Common myeloid progenitor, CD34-positive (primary cell): Measurements from ENCODE around the gene DCDC1.

Source experiments
- CTCF ChIA-PET: fragments of 350-600 bp; sonication (Branson Sonifier 250); formaldehyde crosslinking; loops from one replicate; lab custom pipeline; 2021; ENCODE audit warnings: antibody characterized with exemption; lab: Charles Lee
- POLR2A ChIA-PET: fragments of 350-600 bp; sonication (Branson Sonifier 250); formaldehyde crosslinking; loops from one replicate; lab custom pipeline; 2021; ENCODE audit warnings: antibody characterized with exemption; lab: Charles Lee
- DNase-seq, 3 donors: peaks; one replicate each; pipeline versions ENCODE4 v3.0.0 to v3.0.0-alpha.2; 2013
- H3K27ac ChIP-seq, 2 experiments: 1 replicate in 1 of 2; 2 replicates in 1 of 2; pipeline ENCODE4 v1.7.0; 2013; ENCODE audit warnings: inconsistent platforms in 2 of 2, low read length in 2 of 2, mild to moderate bottlenecking in 2 of 2, low read depth in 1 of 2, moderate library complexity in 1 of 2; ENCODE audit not compliant: severe bottlenecking in 2 of 2, insufficient read depth in 1 of 2, poor library complexity in 1 of 2
- H3K27me3 ChIP-seq, 5 experiments: replicated peaks in 2 of 5; 1 replicate in 3 of 5; 2 replicates in 2 of 5; pipeline versions ENCODE4 v1.6.1 to v1.7.0; 2013; ENCODE audit warnings: low read length in 4 of 5, mild to moderate bottlenecking in 2 of 5, moderate library complexity in 2 of 5, inconsistent platforms in 1 of 5; ENCODE audit not compliant: insufficient read depth in 5 of 5, control insufficient read depth in 4 of 5
- H3K36me3 ChIP-seq, 4 experiments: 1 replicate in 2 of 4; 2 replicates in 2 of 4; pipeline versions ENCODE4 v1.6.1 to v1.7.0; 2013; ENCODE audit warnings: low read length in 3 of 4, control low read depth in 1 of 4, mild to moderate bottlenecking in 1 of 4; ENCODE audit not compliant: control insufficient read depth in 4 of 4, insufficient read depth in 4 of 4
- H3K4me1 ChIP-seq, 4 experiments: 1 replicate in 3 of 4; 2 replicates in 1 of 4; pipeline versions ENCODE4 v1.6.1 to v1.7.1; 2013; ENCODE audit warnings: low read length in 3 of 4, mild to moderate bottlenecking in 3 of 4, control low read depth in 1 of 4, inconsistent platforms in 1 of 4, moderate library complexity in 1 of 4; ENCODE audit not compliant: control insufficient read depth in 4 of 4, insufficient read depth in 4 of 4; ENCODE audit errors: control extremely low read depth in 1 of 4
- H3K4me3 ChIP-seq, 7 experiments: 1 replicate in 4 of 7; 2 replicates in 3 of 7; pipeline versions ENCODE4 v1.5.1 to v1.7.0; 2013; ENCODE audit warnings: mild to moderate bottlenecking in 7 of 7, low read length in 6 of 7, moderate library complexity in 6 of 7, inconsistent platforms in 2 of 7, low read depth in 2 of 7, control low read depth in 1 of 7; ENCODE audit not compliant: insufficient read depth in 4 of 7, control insufficient read depth in 1 of 7; ENCODE audit errors: extremely low read depth in 1 of 7
- H3K9me3 ChIP-seq, 5 experiments: 1 replicate in 4 of 5; 2 replicates in 1 of 5; pipeline versions ENCODE4 v1.6.1 to v1.7.1; 2013; ENCODE audit warnings: low read length in 4 of 5, mild to moderate bottlenecking in 2 of 5, inconsistent platforms in 1 of 5, low read depth in 1 of 5, moderate library complexity in 1 of 5; ENCODE audit not compliant: control insufficient read depth in 4 of 5, insufficient read depth in 2 of 5; ENCODE audit errors: control extremely low read depth in 1 of 5
- WGBS: methylation state at CpG from one replicate; pipeline ENCODE4 v1.1.5; 2013; ENCODE audit not compliant: insufficient coverage; 5-methylcytosine and 5-hydroxymethylcytosine counted together

Gene DCDC1

DNA sequence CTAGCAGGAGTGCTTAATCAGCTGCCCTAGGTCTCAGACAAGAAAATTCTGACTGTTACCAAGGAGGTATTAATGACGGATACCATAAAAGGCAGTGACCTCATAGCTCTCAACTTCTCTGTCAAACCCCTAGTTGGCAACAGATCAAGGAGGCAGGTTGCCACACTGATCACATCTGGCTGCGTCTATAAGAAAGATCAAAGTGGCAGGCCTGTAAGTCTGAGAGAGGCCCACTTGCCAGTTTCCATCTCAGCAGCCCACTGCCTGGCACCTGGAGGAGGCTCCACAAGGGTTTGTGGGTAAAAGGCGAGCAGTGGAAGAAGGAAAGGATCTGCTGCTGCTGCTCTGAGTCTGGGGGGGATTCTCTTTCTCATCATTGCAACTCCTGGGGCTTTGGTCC is 543.8 kb downstream of the DCDC1 start:
- no peak for DNase-seq
- CTCF ChIA-PET = no interaction called here
- H3K27me3 ChIP-seq = peaks cover 0 to 4% (median 0%) of the 10 kb centered on the region in 5 experiments
- no peaks in the 10 kb centered on the region for H3K4me1 ChIP-seq
- POLR2A ChIA-PET = no interaction called here
- H3K36me3 ChIP-seq = no peaks in the 10 kb centered on the region
- H3K9me3 ChIP-seq = no peaks in the 10 kb centered on the region
- no peak overlapping the region for H3K4me3 ChIP-seq
- H3K27ac ChIP-seq = no peak overlapping the region
- 91% methylated on average over 3 of the region's 3 CpGs for WGBS

DNA sequence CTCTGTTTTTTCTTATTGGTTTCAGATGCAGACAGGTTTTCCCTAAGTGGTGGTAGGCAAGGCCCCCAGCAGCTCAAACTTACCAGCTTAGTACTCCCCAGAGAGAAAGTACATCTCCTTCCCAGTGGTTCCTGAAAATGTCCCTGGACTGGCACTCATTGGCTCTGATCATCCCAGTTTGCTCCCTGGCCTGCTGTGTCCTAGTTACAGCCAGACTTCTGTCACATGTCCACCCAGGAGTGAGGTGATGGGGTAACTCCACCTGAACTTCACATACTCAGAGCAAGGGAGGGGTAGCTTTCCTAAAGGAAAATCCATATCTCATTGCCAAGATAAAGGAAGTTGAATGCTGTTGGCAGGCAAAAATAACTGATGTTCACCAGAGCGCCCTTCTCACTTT is 546.4 kb downstream of the DCDC1 start:
- H3K27ac ChIP-seq = no peak overlapping the region
- no peak for DNase-seq
- no peaks in the 10 kb centered on the region for H3K27me3 ChIP-seq
- CTCF ChIA-PET = no interaction called here
- POLR2A ChIA-PET = no interaction called here
- no peaks in the 10 kb centered on the region for H3K36me3 ChIP-seq
- H3K9me3 ChIP-seq = no peaks in the 10 kb centered on the region
- WGBS = 89% methylated on average over 1 of the region's 1 CpG
- no peak overlapping the region for H3K4me3 ChIP-seq
- H3K4me1 ChIP-seq = no peaks in the 10 kb centered on the region

DNA sequence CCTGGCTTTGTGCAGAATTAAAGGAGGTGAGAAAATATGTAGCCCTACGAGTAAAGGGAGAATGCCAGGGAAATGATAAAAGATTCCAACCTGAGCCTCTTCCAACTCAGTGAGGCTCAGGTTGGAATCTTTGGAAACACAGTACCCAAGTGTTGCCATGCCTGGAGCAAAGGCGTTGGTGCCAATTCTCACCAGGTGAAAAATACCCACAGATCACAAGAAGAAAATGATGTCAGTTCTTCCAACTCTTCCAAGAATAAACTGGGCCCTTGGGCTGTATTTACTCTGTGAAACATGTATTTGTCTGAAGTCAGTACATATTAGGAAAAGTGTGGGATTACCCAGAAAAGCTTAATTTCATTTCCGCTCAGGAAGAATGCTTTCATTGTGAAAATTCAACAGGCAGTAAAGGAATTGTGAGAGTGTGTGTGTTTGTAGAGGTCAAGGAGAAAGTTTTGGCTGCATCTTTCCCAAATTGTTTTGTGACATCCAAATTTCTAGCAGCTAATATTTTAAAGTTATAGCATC is 548.0 kb downstream of the DCDC1 start:
- Histone ChIP-seq H3K9me3 (no peaks in the 10 kb centered on the region), H3K27me3 (no peaks in the 10 kb centered on the region), H3K4me3 (no peak overlapping the region), H3K4me1 (no peaks in the 10 kb centered on the region), H3K36me3 (no peaks in the 10 kb centered on the region), H3K27ac (no peak overlapping the region)
- WGBS = 91% methylated on average over 3 of the region's 3 CpGs
- no peak for DNase-seq
- ChIA-PET POLR2A (no interaction called here), CTCF (no interaction called here)

DNA sequence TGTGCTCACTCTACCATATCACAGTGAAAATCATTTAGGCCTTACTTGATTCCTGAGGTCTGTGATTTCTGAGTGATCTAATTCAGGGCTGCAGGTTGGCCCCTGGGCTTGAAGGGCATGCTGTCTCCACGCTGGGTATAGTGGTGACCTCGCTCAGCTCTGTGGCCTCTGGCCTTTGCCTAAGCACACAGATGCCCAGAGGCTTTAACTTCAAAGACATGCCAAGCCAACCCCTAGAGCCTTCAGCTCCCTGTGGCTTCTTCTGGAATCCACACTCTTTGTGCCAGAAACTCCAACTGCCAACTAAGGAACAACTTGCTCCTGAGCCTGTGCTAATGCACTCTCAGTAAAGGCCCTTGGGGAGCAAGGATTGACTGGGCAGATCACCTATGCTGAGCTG is 550.8 kb downstream of the DCDC1 start:
- H3K4me3 ChIP-seq = no peak overlapping the region
- CTCF ChIA-PET = interaction anchor here (0.9 kb wide), 1 partner anchor 11 kb away, joined by 3 read pairs; no protein-coding TSS in a partner anchor
- POLR2A ChIA-PET = no interaction called here
- H3K9me3 ChIP-seq = no peaks in the 10 kb centered on the region
- no peaks in the 10 kb centered on the region for H3K27me3 ChIP-seq
- no peak for DNase-seq
- H3K36me3 ChIP-seq = no peaks in the 10 kb centered on the region
- 100% methylated on average over 2 of the region's 2 CpGs for WGBS
- no peaks in the 10 kb centered on the region for H3K4me1 ChIP-seq
- no peak overlapping the region for H3K27ac ChIP-seq

DNA sequence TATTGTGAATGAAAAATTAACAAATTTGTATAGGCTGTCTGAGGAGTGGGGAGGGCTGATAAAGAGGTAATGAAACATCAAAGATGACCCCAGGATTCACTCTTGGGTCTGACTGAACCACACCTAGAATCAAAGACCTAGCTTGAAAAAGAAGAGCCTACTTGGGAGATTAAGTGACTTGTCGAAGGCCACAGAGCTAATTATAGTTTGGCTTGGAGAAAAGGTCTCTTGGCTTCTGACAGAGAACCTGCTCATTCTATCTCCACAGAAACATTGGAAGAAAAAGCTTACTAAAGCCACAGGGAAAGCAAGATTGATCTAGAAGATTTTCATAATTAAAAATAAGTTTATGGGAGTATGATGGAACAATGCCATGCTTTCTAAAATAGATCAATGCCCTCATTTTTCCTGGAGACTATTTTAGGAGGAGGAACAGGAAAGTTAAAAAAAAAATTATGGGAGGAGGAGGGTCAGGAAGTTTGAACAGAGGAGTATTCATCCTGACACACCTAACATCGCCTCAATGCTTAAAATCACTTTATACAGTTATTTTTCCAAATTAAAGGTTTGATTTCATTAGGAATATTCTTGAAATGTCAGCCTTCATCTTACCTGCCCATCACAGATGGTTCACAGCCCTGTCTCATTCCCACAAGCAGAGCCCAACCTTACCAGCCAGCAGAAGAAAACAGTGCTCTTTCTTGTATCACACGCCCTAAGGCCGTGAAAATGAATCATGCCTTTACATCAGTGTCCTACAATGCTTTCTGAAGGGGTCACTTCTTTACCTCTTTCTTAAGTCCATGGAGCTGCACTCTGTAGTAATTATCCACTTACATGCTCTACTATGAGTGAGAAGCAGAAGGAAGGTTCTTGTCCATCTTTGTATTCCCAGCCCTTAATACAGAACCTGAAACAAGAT is 552.3 kb downstream of the DCDC1 start:
- Histone ChIP-seq H3K4me3 (no peak overlapping the region), H3K36me3 (no peaks in the 10 kb centered on the region), H3K9me3 (no peaks in the 10 kb centered on the region), H3K27ac (no peak overlapping the region), H3K27me3 (no peaks in the 10 kb centered on the region), H3K4me1 (no peaks in the 10 kb centered on the region)
- ChIA-PET POLR2A (no interaction called here), CTCF (interaction anchor here (0.7 to 1.6 kb wide), 2 partner anchors 658 to 812 kb away, joined by 3 read pairs; no protein-coding TSS in a partner anchor)
- no peak for DNase-seq
- 13% methylated on average over 3 of the region's 4 CpGs for WGBS

DNA sequence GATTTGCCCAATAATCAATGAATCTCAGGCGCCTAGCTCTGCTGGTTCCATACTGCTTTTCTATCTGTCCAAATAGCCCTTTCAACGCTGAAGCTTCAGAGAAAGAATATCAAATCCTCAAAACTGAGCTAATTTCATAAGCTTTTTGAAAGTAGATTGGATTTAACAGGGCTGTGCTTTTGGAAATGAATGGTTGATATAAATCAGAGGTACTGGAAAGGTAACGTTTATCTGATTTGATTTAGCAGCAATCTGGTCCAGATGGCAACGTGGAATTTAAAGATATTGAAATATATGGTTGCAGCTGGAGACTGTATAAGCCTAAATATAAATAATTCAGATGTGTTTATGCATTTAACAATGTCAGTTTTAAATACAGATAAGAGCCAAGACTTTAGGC is 553.9 kb downstream of the DCDC1 start:
- Histone ChIP-seq H3K4me1 (no peaks in the 10 kb centered on the region), H3K27ac (no peak overlapping the region), H3K4me3 (no peak overlapping the region), H3K27me3 (no peaks in the 10 kb centered on the region), H3K36me3 (no peaks in the 10 kb centered on the region), H3K9me3 (no peaks in the 10 kb centered on the region)
- ChIA-PET CTCF (interaction anchor here (1.6 kb wide), 1 partner anchor 657 kb away, joined by 3 read pairs; no protein-coding TSS in a partner anchor), POLR2A (no interaction called here)
- 100% methylated on average over 1 of the region's 4 CpGs for WGBS
- DNase-seq = no peak

DNA sequence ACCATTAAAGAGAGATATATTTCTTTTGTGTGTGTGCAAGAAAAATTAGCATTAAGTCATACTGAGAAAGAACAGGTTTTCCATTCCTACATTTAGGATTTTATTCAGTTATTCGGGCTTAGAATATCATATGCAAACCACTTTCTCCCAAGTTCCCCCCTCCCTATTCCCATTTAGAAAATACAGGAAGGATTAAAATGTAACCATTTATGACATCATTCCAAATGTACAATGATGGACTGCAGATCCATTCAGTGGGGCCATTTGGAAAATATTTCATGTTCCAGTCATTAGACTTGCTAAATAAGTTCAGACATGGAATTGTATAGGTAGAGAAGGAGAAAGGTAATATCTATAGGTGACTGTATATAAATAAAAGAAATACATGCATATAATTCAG is 554.8 kb downstream of the DCDC1 start:
- Histone ChIP-seq H3K27ac (no peak overlapping the region), H3K36me3 (no peaks in the 10 kb centered on the region), H3K4me1 (no peaks in the 10 kb centered on the region), H3K27me3 (no peaks in the 10 kb centered on the region), H3K4me3 (no peak overlapping the region), H3K9me3 (no peaks in the 10 kb centered on the region)
- no CpG with 5 or more reads among the region's 1 CpG for WGBS
- ChIA-PET POLR2A (no interaction called here), CTCF (no interaction called here)
- DNase-seq = no peak
